Ishikawa (cell line): ENCODE data around the gene FCMR.

Source experiments
- CEBPB ChIP-seq: IDR thresholded peaks from 2 replicates; pipeline ENCODE4 v1.6.1; 2012
- EGR1 ChIP-seq: IDR thresholded peaks from 2 replicates; pipeline ENCODE4 v1.6.1; 2012
- NFIC ChIP-seq: IDR thresholded peaks from 2 replicates; pipeline ENCODE4 v1.6.1; 2012
- RAD21 ChIP-seq: IDR thresholded peaks from 2 replicates; pipeline ENCODE4 v1.6.1; 2012; ENCODE audit warnings: low read depth
- TAF1 ChIP-seq: IDR thresholded peaks from 2 replicates; pipeline ENCODE4 v1.6.1; 2012; ENCODE audit warnings: low read depth, mild to moderate bottlenecking
- TEAD4 ChIP-seq: IDR thresholded peaks from 2 replicates; pipeline ENCODE4 v1.6.1; 2012
- YY1 ChIP-seq: IDR thresholded peaks from 2 replicates; pipeline ENCODE4 v1.6.1; 2012; ENCODE audit warnings: low read depth
- TF ChIP-seq, protein P1 (sequence below): IDR thresholded peaks from 2 replicates; pipeline ENCODE4 v1.6.1; 2012
- TF ChIP-seq, protein P2 (sequence below): IDR thresholded peaks from 2 replicates; pipeline ENCODE4 v1.6.1; 2012; ENCODE audit warnings: low read depth, mild to moderate bottlenecking

DNA sequence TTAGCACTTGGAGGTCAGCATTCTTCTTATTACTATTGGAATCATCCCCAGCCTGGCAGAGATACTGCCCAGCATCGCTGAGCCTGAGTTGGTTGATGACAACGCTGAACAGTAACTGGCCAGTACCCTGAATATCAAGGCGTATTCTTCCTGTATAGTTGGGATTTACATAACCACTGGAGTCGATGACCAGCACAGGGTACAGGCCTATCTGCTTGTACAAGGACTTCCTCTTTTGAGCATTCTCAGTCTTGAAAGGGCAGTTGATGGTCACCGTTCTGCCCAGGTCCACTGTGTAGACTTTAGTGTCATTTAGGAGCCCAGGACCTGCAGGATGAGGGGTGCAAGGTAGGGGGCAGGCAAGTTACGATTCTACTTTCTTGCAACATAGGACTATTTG, 15.7 kb upstream of the FCMR start:
- TF ChIP-seq EGR1: no peak
- TF ChIP-seq NFIC: no peak
- TF ChIP-seq CEBPB: no peak
- no peak for TF ChIP-seq YY1
- TF ChIP-seq TAF1: no peak
- TF ChIP-seq, protein P1, sequence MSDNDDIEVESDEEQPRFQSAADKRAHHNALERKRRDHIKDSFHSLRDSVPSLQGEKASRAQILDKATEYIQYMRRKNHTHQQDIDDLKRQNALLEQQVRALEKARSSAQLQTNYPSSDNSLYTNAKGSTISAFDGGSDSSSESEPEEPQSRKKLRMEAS: no peak
- TF ChIP-seq RAD21: no peak
- TF ChIP-seq, protein P2, sequence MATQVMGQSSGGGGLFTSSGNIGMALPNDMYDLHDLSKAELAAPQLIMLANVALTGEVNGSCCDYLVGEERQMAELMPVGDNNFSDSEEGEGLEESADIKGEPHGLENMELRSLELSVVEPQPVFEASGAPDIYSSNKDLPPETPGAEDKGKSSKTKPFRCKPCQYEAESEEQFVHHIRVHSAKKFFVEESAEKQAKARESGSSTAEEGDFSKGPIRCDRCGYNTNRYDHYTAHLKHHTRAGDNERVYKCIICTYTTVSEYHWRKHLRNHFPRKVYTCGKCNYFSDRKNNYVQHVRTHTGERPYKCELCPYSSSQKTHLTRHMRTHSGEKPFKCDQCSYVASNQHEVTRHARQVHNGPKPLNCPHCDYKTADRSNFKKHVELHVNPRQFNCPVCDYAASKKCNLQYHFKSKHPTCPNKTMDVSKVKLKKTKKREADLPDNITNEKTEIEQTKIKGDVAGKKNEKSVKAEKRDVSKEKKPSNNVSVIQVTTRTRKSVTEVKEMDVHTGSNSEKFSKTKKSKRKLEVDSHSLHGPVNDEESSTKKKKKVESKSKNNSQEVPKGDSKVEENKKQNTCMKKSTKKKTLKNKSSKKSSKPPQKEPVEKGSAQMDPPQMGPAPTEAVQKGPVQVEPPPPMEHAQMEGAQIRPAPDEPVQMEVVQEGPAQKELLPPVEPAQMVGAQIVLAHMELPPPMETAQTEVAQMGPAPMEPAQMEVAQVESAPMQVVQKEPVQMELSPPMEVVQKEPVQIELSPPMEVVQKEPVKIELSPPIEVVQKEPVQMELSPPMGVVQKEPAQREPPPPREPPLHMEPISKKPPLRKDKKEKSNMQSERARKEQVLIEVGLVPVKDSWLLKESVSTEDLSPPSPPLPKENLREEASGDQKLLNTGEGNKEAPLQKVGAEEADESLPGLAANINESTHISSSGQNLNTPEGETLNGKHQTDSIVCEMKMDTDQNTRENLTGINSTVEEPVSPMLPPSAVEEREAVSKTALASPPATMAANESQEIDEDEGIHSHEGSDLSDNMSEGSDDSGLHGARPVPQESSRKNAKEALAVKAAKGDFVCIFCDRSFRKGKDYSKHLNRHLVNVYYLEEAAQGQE: no peak
- TF ChIP-seq TEAD4: no peak
